ENCODE data around the gene GUCY1A1.

GUCY1A1 gene

DNA sequence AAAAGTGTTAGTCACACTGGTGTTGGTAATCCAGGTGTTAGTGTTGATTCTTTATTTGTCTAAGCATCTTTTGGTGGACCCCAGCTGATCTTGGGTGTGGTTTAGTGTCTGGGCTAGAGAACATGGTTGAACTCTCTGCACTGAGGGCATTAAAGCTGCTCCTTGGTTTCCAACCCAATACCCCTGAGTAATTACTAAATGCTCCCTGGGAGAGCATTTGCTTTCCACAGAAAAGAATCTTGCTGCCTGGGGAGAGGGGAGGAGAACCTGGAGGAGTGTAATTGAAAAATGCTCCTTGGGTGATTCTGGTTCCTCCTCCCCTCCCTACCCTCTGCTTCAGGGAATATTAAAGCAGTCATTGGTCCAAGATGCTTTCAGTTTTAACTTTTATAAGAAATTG lies 95.3 kb downstream of the GUCY1A1 start:
- no peak for DNase-seq (ENCODE audit: low spot score)
- CTCF ChIA-PET: interaction anchor here (0.7 kb wide), 1 partner anchor 11 kb away, joined by 3 read pairs; no protein-coding TSS in a partner anchor
- no peak for TF ChIP-seq CTCF (conservative IDR thresholded peaks at IDR 0.05; ENCODE audit: low read depth)

DNA sequence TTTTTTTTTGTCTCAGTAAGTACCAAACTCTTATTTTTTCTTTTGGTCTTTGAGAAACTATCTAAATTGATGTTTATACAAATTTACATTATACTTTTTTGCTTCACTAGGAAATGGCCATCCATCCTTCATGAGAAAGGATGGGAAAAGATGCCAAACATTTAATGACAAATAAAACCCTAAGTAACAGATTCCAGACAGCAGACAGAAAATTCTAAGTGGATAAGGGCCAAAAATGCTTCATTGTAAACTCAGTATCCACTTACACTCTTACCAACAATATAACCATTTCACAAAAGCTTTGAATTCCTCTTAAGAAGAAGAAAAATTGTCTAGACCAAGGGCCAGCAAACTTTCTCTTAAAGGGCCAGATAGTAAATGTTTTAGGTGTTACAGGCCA lies 95.7 kb downstream of the GUCY1A1 start:
- no peak overlapping the region for H3K27ac ChIP-seq
- ChIA-PET POLR2A (ENCODE audit: low non-redundant PET) (no interaction called here), CTCF (no interaction called here)
- no peak for TF ChIP-seq CTCF (conservative IDR thresholded peaks at IDR 0.05; ENCODE audit: low read depth)
- no peak for DNase-seq (ENCODE audit: low spot score)

More for the DNA sequence above, 95.3 kb downstream of the GUCY1A1 start:
- POLR2A ChIA-PET (ENCODE audit: low non-redundant PET): no interaction called here
- H3K27ac ChIP-seq: no peak overlapping the region

- ChIA-PET POLR2A (ENCODE audit: low non-redundant PET) (no interaction called here), CTCF (interaction anchor here (0.6 kb wide), 1 partner anchor 294 kb away, joined by 3 read pairs; no protein-coding TSS in a partner anchor)
- no peak for TF ChIP-seq CTCF (conservative IDR thresholded peaks at IDR 0.05; ENCODE audit: low read depth)
- no peak overlapping the region for H3K27ac ChIP-seq
- DNase-seq (ENCODE audit: low spot score): no peak
These were observed 96.9 kb downstream of the GUCY1A1 start for GRCh38 chr4:155763551-155763950.

GRCh38 chr4:155765149-155765548 lies 98.5 kb downstream of the GUCY1A1 start:
- TF ChIP-seq CTCF (conservative IDR thresholded peaks at IDR 0.05; ENCODE audit: low read depth): no peak
- no peak overlapping the region for H3K27ac ChIP-seq
- no peak for DNase-seq (ENCODE audit: low spot score)
- ChIA-PET POLR2A (ENCODE audit: low non-redundant PET) (no interaction called here), CTCF (no interaction called here)

- no peak for TF ChIP-seq CTCF (conservative IDR thresholded peaks at IDR 0.05; ENCODE audit: low read depth)
- no peak overlapping the region for H3K27ac ChIP-seq
- ChIA-PET CTCF (no interaction called here), POLR2A (ENCODE audit: low non-redundant PET) (no interaction called here)
- no peak for DNase-seq (ENCODE audit: low spot score)
These were observed 100.0 kb downstream of the GUCY1A1 start for GRCh38 chr4:155766622-155767021.

DNA sequence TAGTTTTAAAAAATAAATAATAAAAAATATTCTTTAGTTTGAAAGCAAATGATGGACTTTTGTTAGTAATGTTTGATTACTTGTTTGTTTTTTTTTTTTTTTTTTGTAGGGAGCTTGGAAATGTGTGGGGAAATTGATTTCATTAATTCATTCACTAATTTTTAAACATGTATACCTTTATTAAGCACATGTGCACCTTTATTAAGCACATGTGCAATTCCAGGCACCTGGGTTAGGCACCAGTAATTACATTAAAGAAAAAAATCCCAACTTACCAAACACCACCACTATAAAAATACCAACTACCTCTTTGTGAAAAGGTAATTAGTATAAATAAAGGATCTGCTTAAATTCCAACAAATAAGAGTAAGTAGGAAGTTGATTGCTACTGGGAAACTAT lies 101.7 kb downstream of the GUCY1A1 start:
- no peak for TF ChIP-seq CTCF (conservative IDR thresholded peaks at IDR 0.05; ENCODE audit: low read depth)
- no peak for DNase-seq (ENCODE audit: low spot score)
- CTCF ChIA-PET: no interaction called here
- no peak overlapping the region for H3K27ac ChIP-seq
- POLR2A ChIA-PET (ENCODE audit: low non-redundant PET): no interaction called here

DNA sequence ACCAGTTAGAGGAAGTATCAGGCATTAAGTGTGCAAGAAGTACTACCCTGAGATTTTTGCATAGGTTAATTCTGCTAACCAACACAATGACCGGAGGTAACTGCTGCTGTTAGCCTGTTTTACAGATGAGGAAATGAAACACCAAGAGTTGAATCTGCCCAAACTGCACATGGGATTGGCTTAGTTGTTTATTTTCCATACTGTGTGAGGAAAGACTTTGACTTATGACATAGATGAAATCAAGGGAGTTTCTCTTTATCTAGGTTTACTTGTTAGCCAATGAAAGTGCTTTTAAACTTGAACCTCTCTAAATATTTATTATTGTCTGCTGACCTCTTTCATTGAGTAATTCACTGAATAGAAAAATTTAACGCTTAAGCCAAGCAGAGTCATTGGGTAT lies 102.4 kb downstream of the GUCY1A1 start:
- DNase-seq (ENCODE audit: low spot score): no peak
- POLR2A ChIA-PET (ENCODE audit: low non-redundant PET): no interaction called here
- TF ChIP-seq CTCF (conservative IDR thresholded peaks at IDR 0.05; ENCODE audit: low read depth): no peak
- no peak overlapping the region for H3K27ac ChIP-seq
- CTCF ChIA-PET: no interaction called here

Data from RWPE1 (cell line).